OCI-LY1 (cell line): Measurements from ENCODE around the gene TSEN54.
"Not testable (repeated sequence)": the region's sequence is repeated elsewhere in the genome, so short reads cannot be mapped to it uniquely, and the experiment has no call there.

Experiments
- H2AFZ ChIP-seq: fragments of 200-600 bp; sonication (generic), shearing (Covaris generic); 2 replicates; pipeline ENCODE4 v1.6.0; 2014; ENCODE audit warnings: antibody characterized with exemption, mild to moderate bottlenecking, low read length
- H3F3A ChIP-seq: fragments of 200-600 bp; sonication (generic), shearing (Covaris generic); 2 replicates; pipeline ENCODE4 v1.6.0; 2014; ENCODE audit warnings: mild to moderate bottlenecking, antibody characterized with exemption, low read length, moderate library complexity; ENCODE audit not compliant: insufficient read depth
- H3K27ac ChIP-seq: fragments of 200-600 bp; sonication (generic); 2 replicates; pipeline ENCODE4 v1.5.1; 2014; ENCODE audit warnings: low read length, mixed run types, mild to moderate bottlenecking, low read depth; ENCODE audit not compliant: poor library complexity, severe bottlenecking
- H3K27me3 ChIP-seq: fragments of 200-600 bp; sonication (generic); 2 replicates; pipeline ENCODE4 v1.6.0; 2014; ENCODE audit warnings: antibody characterized with exemption, mild to moderate bottlenecking, low read length, moderate library complexity; ENCODE audit not compliant: insufficient read depth
- H3K36me3 ChIP-seq: fragments of 200-600 bp; sonication (generic); 2 replicates; pipeline ENCODE4 v1.6.1; 2014; ENCODE audit warnings: mild to moderate bottlenecking, antibody characterized with exemption, low read length, moderate library complexity, mixed read lengths; ENCODE audit not compliant: insufficient read depth
- H3K4me1 ChIP-seq: fragments of 200-600 bp; sonication (generic); 2 replicates; pipeline ENCODE4 v1.5.1; 2014; ENCODE audit warnings: mild to moderate bottlenecking, low read length, moderate library complexity; ENCODE audit not compliant: insufficient read depth, severe bottlenecking
- H3K4me2 ChIP-seq: fragments of 200-600 bp; sonication (generic), shearing (Covaris generic); 2 replicates; pipeline ENCODE4 v1.6.1; 2014; ENCODE audit warnings: low read length
- H3K4me3 ChIP-seq: fragments of 200-600 bp; sonication (generic); 2 replicates; pipeline ENCODE4 v1.5.1; 2014; ENCODE audit warnings: low read length, low read depth, mild to moderate bottlenecking, mixed read lengths; ENCODE audit not compliant: poor library complexity, severe bottlenecking
- H3K79me2 ChIP-seq: fragments of 200-600 bp; shearing (Covaris generic); 2 replicates; pipeline ENCODE4 v1.6.1; 2016; ENCODE audit warnings: mixed run types, low read length, mixed read lengths; ENCODE audit not compliant: insufficient read depth
- H3K9ac ChIP-seq: fragments of 200-600 bp; sonication (generic), shearing (Covaris generic); 2 replicates; pipeline ENCODE4 v1.6.1; 2014; ENCODE audit warnings: mild to moderate bottlenecking, low read length, mixed read lengths
- H3K9me2 ChIP-seq: fragments of 200-600 bp; sonication (generic), shearing (Covaris generic); 2 replicates; pipeline ENCODE4 v1.6.1; 2014; ENCODE audit warnings: low read depth, mild to moderate bottlenecking, low read length, mixed read lengths
- H3K9me3 ChIP-seq: fragments of 200-600 bp; shearing (Covaris generic); 2 replicates; pipeline ENCODE4 v1.6.1; 2014; ENCODE audit warnings: low read length, mixed read lengths
- H4K20me1 ChIP-seq: fragments of 200-600 bp; sonication (generic), shearing (Covaris generic); 2 replicates; pipeline ENCODE4 v1.6.0; 2016; ENCODE audit warnings: mild to moderate bottlenecking, low read length; ENCODE audit not compliant: insufficient read depth
- CTCF ChIP-seq: fragments of 200-600 bp; sonication (generic), shearing (Covaris generic); IDR thresholded peaks from 2 replicates; pipeline ENCODE4 v1.5.1; 2017; ENCODE audit warnings: mild to moderate bottlenecking, antibody characterized with exemption, low read length, moderate library complexity, mixed read lengths
- EZH2 ChIP-seq: fragments of 200-600 bp; sonication (generic), shearing (Covaris generic); IDR thresholded peaks from 2 replicates; pipeline ENCODE4 v1.8.0; 2017; ENCODE audit warnings: borderline replicate concordance, mixed run types, mild to moderate bottlenecking, antibody characterized with exemption, low read length, moderate library complexity, mixed read lengths

Gene TSEN54

GRCh38 chr17:75518983-75519537 is 2.7 kb downstream of the TSEN54 start:
- no peak overlapping the region for H2AFZ ChIP-seq
- no peaks in the 10 kb centered on the region for H3K79me2 ChIP-seq
- no peak overlapping the region for H3K27ac ChIP-seq
- no peaks in the 10 kb centered on the region for H3K9me3 ChIP-seq
- H3K9me2 ChIP-seq = no peaks in the 10 kb centered on the region
- H3F3A ChIP-seq = no peaks in the 10 kb centered on the region
- TF ChIP-seq CTCF (no peak), EZH2 (no peak)
- H3K4me1 ChIP-seq = peaks cover 24% of the 10 kb centered on the region
- no peak overlapping the region for H3K4me2 ChIP-seq
- H3K9ac ChIP-seq = no peak overlapping the region
- no peak overlapping the region for H3K4me3 ChIP-seq
- H3K27me3 ChIP-seq = no peaks in the 10 kb centered on the region
- peaks cover 7% of the 10 kb centered on the region; the same call in 1 of the 2 replicates for H3K36me3 ChIP-seq
- H4K20me1 ChIP-seq = no peaks in the 10 kb centered on the region

GRCh38 chr17:75520413-75520812 is 4.1 kb downstream of the TSEN54 start:
- not testable (repeated sequence) for H3K27ac ChIP-seq, H3K4me3 ChIP-seq, H3K79me2 ChIP-seq, H2AFZ ChIP-seq, H3K27me3 ChIP-seq, H3K4me2 ChIP-seq, H3K36me3 ChIP-seq, H3K9me2 ChIP-seq, H3K9me3 ChIP-seq, H4K20me1 ChIP-seq, H3F3A ChIP-seq, H3K9ac ChIP-seq
- peaks cover 24% of the 10 kb centered on the region for H3K4me1 ChIP-seq

- peaks cover 3% of the 10 kb centered on the region; the same call in 1 of the 2 replicates for H3K27me3 ChIP-seq
- no peak overlapping the region for H3K4me2 ChIP-seq
- H2AFZ ChIP-seq = no peak overlapping the region
- H3F3A ChIP-seq = no peaks in the 10 kb centered on the region
- H3K9ac ChIP-seq = no peak overlapping the region
- H3K4me3 ChIP-seq = no peak overlapping the region
- TF ChIP-seq CTCF (no peak), EZH2 (no peak)
- H3K36me3 ChIP-seq = peaks cover 7% of the 10 kb centered on the region; the same call in 1 of the 2 replicates
- no peaks in the 10 kb centered on the region for H3K9me2 ChIP-seq
- H3K9me3 ChIP-seq = no peaks in the 10 kb centered on the region
- peaks cover 27% of the 10 kb centered on the region for H3K4me1 ChIP-seq
- no peak overlapping the region for H3K27ac ChIP-seq
- no peaks in the 10 kb centered on the region for H3K79me2 ChIP-seq
- no peaks in the 10 kb centered on the region for H4K20me1 ChIP-seq
Observed at GRCh38 chr17:75521290-75521689, 5.0 kb downstream of the TSEN54 start.
